Upper lobe of left lung (tissue), 4 donors: Measurements from ENCODE around the gene CYSRT1.

Experiments
- CTCF ChIP-seq, 6 experiments: fragments of 450-650 bp in 4 of 6; fragments of 200-600 bp in 2 of 6; sonication (generic) in 2 of 6; IDR thresholded peaks; one replicate each; pipeline ENCODE4 v1.5.1; 2016 to 2019; ENCODE audit warnings: antibody characterized with exemption in 6 of 6
- EP300 ChIP-seq, 4 donors: sonication (generic); formaldehyde crosslinking; IDR thresholded peaks; one replicate each; pipeline ENCODE4 v1.5.1; 2017; ENCODE audit warnings: antibody characterized with exemption in 4 of 4, control low read depth in 2 of 4
- POLR2A ChIP-seq, 4 donors: fragments of 450-650 bp; IDR thresholded peaks; one replicate each; pipeline ENCODE4 v1.5.1; 2016 to 2017; ENCODE audit warnings: antibody characterized with exemption in 4 of 4, mild to moderate bottlenecking in 2 of 4
- POLR2AphosphoS5 ChIP-seq, 2 donors: sonication (generic); formaldehyde crosslinking; IDR thresholded peaks; one replicate each; pipeline ENCODE4 v1.5.1; 2017; ENCODE audit warnings: antibody characterized with exemption in 2 of 2

- peak in 1 of 6 experiments; percentile 3 for TF ChIP-seq CTCF (IDR thresholded peaks at IDR 0.05)
- TF ChIP-seq EP300 (IDR thresholded peaks at IDR 0.05) = no peak
- TF ChIP-seq POLR2A (IDR thresholded peaks at IDR 0.05) = no peak
- no peak for TF ChIP-seq POLR2AphosphoS5 (IDR thresholded peaks at IDR 0.05)
These were observed 16.7 kb downstream of the CYSRT1 start for GRCh38 chr9:137241490-137242268.
